Sigmoid colon (tissue), 4 donors: Measurements from ENCODE around the gene WDR4.

ENCODE experiments used
- EP300 ChIP-seq, 4 donors: sonication (generic); formaldehyde crosslinking; IDR thresholded peaks; one replicate each; pipeline ENCODE4 v1.6.1; 2017; ENCODE audit warnings: antibody characterized with exemption in 4 of 4
- POLR2A ChIP-seq, 2 donors: fragments of 450-650 bp; IDR thresholded peaks; one replicate each; pipeline ENCODE4 v1.6.1; 2016; ENCODE audit warnings: antibody characterized with exemption in 2 of 2, mild to moderate bottlenecking in 2 of 2, moderate library complexity in 2 of 2
- POLR2AphosphoS5 ChIP-seq, 4 donors: sonication (generic); formaldehyde crosslinking; IDR thresholded peaks; one replicate each; pipeline ENCODE4 v1.6.1; 2017; ENCODE audit warnings: antibody characterized with exemption in 4 of 4
- TF ChIP-seq, protein P1 (sequence below), 4 experiments: fragments of 450-650 bp in 3 of 4; fragments of 200-600 bp in 1 of 4; IDR thresholded peaks; one replicate each; pipeline ENCODE4 v1.5.1; 2016 to 2019; ENCODE audit warnings: antibody characterized with exemption in 4 of 4, mild to moderate bottlenecking in 3 of 4, moderate library complexity in 2 of 4

GRCh38 chr21:42819861-42820615, 59.3 kb downstream of the WDR4 start:
- TF ChIP-seq, protein P1, sequence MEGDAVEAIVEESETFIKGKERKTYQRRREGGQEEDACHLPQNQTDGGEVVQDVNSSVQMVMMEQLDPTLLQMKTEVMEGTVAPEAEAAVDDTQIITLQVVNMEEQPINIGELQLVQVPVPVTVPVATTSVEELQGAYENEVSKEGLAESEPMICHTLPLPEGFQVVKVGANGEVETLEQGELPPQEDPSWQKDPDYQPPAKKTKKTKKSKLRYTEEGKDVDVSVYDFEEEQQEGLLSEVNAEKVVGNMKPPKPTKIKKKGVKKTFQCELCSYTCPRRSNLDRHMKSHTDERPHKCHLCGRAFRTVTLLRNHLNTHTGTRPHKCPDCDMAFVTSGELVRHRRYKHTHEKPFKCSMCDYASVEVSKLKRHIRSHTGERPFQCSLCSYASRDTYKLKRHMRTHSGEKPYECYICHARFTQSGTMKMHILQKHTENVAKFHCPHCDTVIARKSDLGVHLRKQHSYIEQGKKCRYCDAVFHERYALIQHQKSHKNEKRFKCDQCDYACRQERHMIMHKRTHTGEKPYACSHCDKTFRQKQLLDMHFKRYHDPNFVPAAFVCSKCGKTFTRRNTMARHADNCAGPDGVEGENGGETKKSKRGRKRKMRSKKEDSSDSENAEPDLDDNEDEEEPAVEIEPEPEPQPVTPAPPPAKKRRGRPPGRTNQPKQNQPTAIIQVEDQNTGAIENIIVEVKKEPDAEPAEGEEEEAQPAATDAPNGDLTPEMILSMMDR (IDR thresholded peaks at IDR 0.05) = no peak
- TF ChIP-seq EP300 (IDR thresholded peaks at IDR 0.05) (no peak), POLR2A (IDR thresholded peaks at IDR 0.05) (no peak), POLR2AphosphoS5 (IDR thresholded peaks at IDR 0.05) (no peak)
